IMR-90 (cell line): ENCODE results near the gene UTY. TPM values are rescaled to one million over a fixed set of nuclear protein-coding genes. Genes with fewer than 3 reads are reported as not detected.

Experiments used
- ATAC-seq: fragments of 200-7000 bp; cut with Tn5 transposase; 2 replicates; pipeline ENCODE4 v1.9.1; 2020; ENCODE audit warnings: low read depth, mild to moderate bottlenecking, moderate library complexity
- BruUV-seq: library from RNA; stranded (reverse); fragments of 400-500 nt; replicated peaks from 2 replicates; lab custom pipeline; 2021; lab: Mats Ljungman, UMichigan
- CTCF ChIA-PET: fragments of 300-600 bp; formaldehyde crosslinking; extraction: SDS; loops from one replicate; lab custom pipeline; 2021; ENCODE audit warnings: antibody characterized with exemption; lab: Yijun Ruan, JAX
- POLR2A ChIA-PET: fragments of 300-600 bp; sonication (Branson Sonifier 250); formaldehyde crosslinking; loops from one replicate; lab custom pipeline; 2022; ENCODE audit warnings: antibody characterized with exemption; ENCODE audit not compliant: unreplicated experiment; lab: Charles Lee
- DNase-seq: peaks from one replicate; pipeline ENCODE4 v3.0.0; 2013
- H2AFZ ChIP-seq: replicated peaks from 2 replicates; pipeline ENCODE3; 2013; ENCODE audit warnings: low read length, mild to moderate bottlenecking; ENCODE audit not compliant: poor library complexity
- H2AK5ac ChIP-seq: 2 replicates; pipeline ENCODE4 v1.6.1; 2013; ENCODE audit warnings: low read depth, low read length, inconsistent platforms
- H2AK9ac ChIP-seq: replicated peaks from 2 replicates; pipeline ENCODE3; 2013; ENCODE audit warnings: mild to moderate bottlenecking, low read depth, low read length, moderate library complexity; ENCODE audit not compliant: poor library complexity
- H2BK120ac ChIP-seq: 2 replicates; pipeline ENCODE4 v1.6.1; 2013; ENCODE audit warnings: low read depth, low read length, inconsistent platforms
- H2BK15ac ChIP-seq: 3 replicates; pipeline ENCODE4 v1.6.1; 2013; ENCODE audit warnings: low read depth, low read length, inconsistent platforms
- H2BK20ac ChIP-seq: 2 replicates; pipeline ENCODE4 v1.6.1; 2013; ENCODE audit warnings: low read depth, mild to moderate bottlenecking, inconsistent platforms, low read length, moderate library complexity
- H2BK5ac ChIP-seq: 2 replicates; pipeline ENCODE4 v1.6.1; 2013; ENCODE audit warnings: mild to moderate bottlenecking, low read depth, low read length, inconsistent platforms; ENCODE audit not compliant: poor library complexity, severe bottlenecking
- H3K14ac ChIP-seq: replicated peaks from 2 replicates; pipeline ENCODE4 v1.6.1; 2013; ENCODE audit warnings: low read depth, low read length, inconsistent platforms
- H3K18ac ChIP-seq: 2 replicates; pipeline ENCODE4 v1.6.1; 2013; ENCODE audit warnings: low read depth, low read length, control low read depth
- H3K23ac ChIP-seq: 2 replicates; pipeline ENCODE4 v1.6.1; 2013; ENCODE audit warnings: low read depth, low read length, inconsistent platforms
- H3K27ac ChIP-seq: 2 replicates; pipeline ENCODE4 v1.5.1; 2013; ENCODE audit warnings: mild to moderate bottlenecking, control low read depth, low read length; ENCODE audit not compliant: insufficient read depth
- H3K27me3 ChIP-seq: 2 replicates; pipeline ENCODE4 v1.6.1; 2013; ENCODE audit warnings: low read length; ENCODE audit not compliant: control insufficient read depth, insufficient read depth
- H3K36me3 ChIP-seq: 2 replicates; pipeline ENCODE4 v1.6.1; 2013; ENCODE audit warnings: low read length, mixed read lengths; ENCODE audit not compliant: control insufficient read depth, insufficient read depth
- H3K4ac ChIP-seq: 2 replicates; pipeline ENCODE4 v1.6.1; 2013; ENCODE audit warnings: low read depth, low read length, inconsistent platforms
- H3K4me1 ChIP-seq: 2 replicates; pipeline ENCODE4 v1.6.1; 2013; ENCODE audit warnings: low read length, mixed read lengths; ENCODE audit not compliant: control insufficient read depth, insufficient read depth
- H3K4me2 ChIP-seq: 2 replicates; pipeline ENCODE4 v1.6.1; 2013; ENCODE audit warnings: low read depth, mild to moderate bottlenecking, control low read depth, low read length, moderate library complexity
- H3K4me3 ChIP-seq: 2 replicates; pipeline ENCODE4 v1.5.1; 2013; ENCODE audit warnings: low read depth, mild to moderate bottlenecking, control low read depth, low read length, moderate library complexity; ENCODE audit not compliant: insufficient read depth
- H3K56ac ChIP-seq: 2 replicates; pipeline ENCODE4 v1.6.1; 2013; ENCODE audit warnings: low read length, inconsistent platforms; ENCODE audit not compliant: insufficient read depth; ENCODE audit errors: extremely low read depth
- H3K79me1 ChIP-seq, 2 experiments: 2 replicates each; pipeline ENCODE4 v1.6.1; 2013; ENCODE audit warnings: low read length in 2 of 2, inconsistent platforms in 1 of 2, low read depth in 1 of 2
- H3K9ac ChIP-seq: 2 replicates; pipeline ENCODE4 v1.6.1; 2013; ENCODE audit warnings: low read depth, low read length, control low read depth
- H3K9me1 ChIP-seq: 2 replicates; pipeline ENCODE4 v1.6.1; 2013; ENCODE audit warnings: low read length, inconsistent platforms; ENCODE audit not compliant: insufficient read depth
- H3K9me3 ChIP-seq: 2 replicates; pipeline ENCODE4 v1.6.1; 2013; ENCODE audit warnings: low read length; ENCODE audit not compliant: control insufficient read depth, insufficient read depth
- H4K20me1 ChIP-seq: 2 replicates; pipeline ENCODE4 v1.6.1; 2013; ENCODE audit warnings: low read length, inconsistent platforms; ENCODE audit not compliant: insufficient read depth
- H4K5ac ChIP-seq: 2 replicates; pipeline ENCODE4 v1.6.1; 2013; ENCODE audit warnings: mild to moderate bottlenecking, low read depth, low read length, control low read depth
- H4K8ac ChIP-seq, 2 experiments: 2 replicates each; pipeline ENCODE4 v1.6.1; 2013; ENCODE audit warnings: low read depth in 2 of 2, low read length in 2 of 2, control low read depth in 1 of 2, inconsistent platforms in 1 of 2
- H4K91ac ChIP-seq: 2 replicates; pipeline ENCODE4 v1.6.1; 2013; ENCODE audit warnings: low read depth, low read length, inconsistent platforms; ENCODE audit not compliant: insufficient read depth
- BHLHE40 ChIP-seq: fragments of 150-350 bp; IDR thresholded peaks from 2 replicates; pipeline ENCODE4 v1.6.1; 2016; ENCODE audit warnings: mild to moderate bottlenecking, low read depth, low read length
- CHD1 ChIP-seq: IDR thresholded peaks from 2 replicates; pipeline ENCODE4 v1.6.1; 2012; ENCODE audit warnings: low read depth, low read length, improper control_type of control experiment
- CTCF ChIP-seq: conservative IDR thresholded peaks from 2 replicates; pipeline ENCODE4 v1.5.1; 2012; ENCODE audit warnings: mild to moderate bottlenecking, low read depth, low read length, improper control_type of control experiment
- MAZ ChIP-seq: IDR thresholded peaks from 2 replicates; pipeline ENCODE4 v1.6.1; 2012; ENCODE audit warnings: low read depth, mild to moderate bottlenecking, low read length, improper control_type of control experiment, moderate library complexity, borderline replicate concordance
- MXI1 ChIP-seq: IDR thresholded peaks from 2 replicates; pipeline ENCODE4 v1.6.1; 2012; ENCODE audit warnings: low read depth, mild to moderate bottlenecking, low read length, moderate library complexity, borderline replicate concordance
- NFE2L2 ChIP-seq: fragments of 150-350 bp; IDR thresholded peaks from 2 replicates; pipeline ENCODE4 v1.6.1; 2016; ENCODE audit warnings: low read depth, mild to moderate bottlenecking, low read length
- RCOR1 ChIP-seq: IDR thresholded peaks from 2 replicates; pipeline ENCODE4 v1.6.1; 2012; ENCODE audit warnings: mild to moderate bottlenecking, low read length, improper control_type of control experiment; ENCODE audit not compliant: insufficient replicate concordance
- USF2 ChIP-seq: fragments of 150-350 bp; IDR thresholded peaks from 2 replicates; pipeline ENCODE4 v1.6.1; 2017; ENCODE audit warnings: mild to moderate bottlenecking, antibody characterized with exemption, low read length, low read depth
- WGBS, 2 experiments: methylation state at CpG; one replicate each; pipeline versions ENCODE4 v1.1.5 to v1.1.7; 2013; ENCODE audit warnings: missing lambda C conversion rate in 2 of 2; ENCODE audit not compliant: insufficient read length in 1 of 2; ENCODE audit errors: extremely low coverage in 2 of 2; 5-methylcytosine and 5-hydroxymethylcytosine counted together
- dilution Hi-C: fragments of 300-500 bp; cut with HindIII; formaldehyde crosslinking; loops from one replicate; pipeline ENCODE4 v1.14.3; 2018; ENCODE audit warnings: low sequenced_read_pairs; ENCODE audit not compliant: unreplicated experiment
- in situ Hi-C: fragments of 300-500 bp; cut with MboI; formaldehyde crosslinking; loops from 3 replicates; pipeline ENCODE4 v1.14.3; 2019; ENCODE audit warnings: low sequenced_read_pairs, inconsistent platforms, mixed read lengths
- intact Hi-C: fragments of 100-400 bp; cut with micrococcal nuclease; formaldehyde crosslinking; loops from 2 replicates; pipeline ENCODE4 v1.10.0; 2022
- polyA plus RNA-seq, 3 experiments: library from polyadenylated mRNA; depleted of rRNA; stranded (reverse); fragments of >200 nt; gene quantifications; 2 replicates each; pipeline ENCODE4 v1.2.3, GENCODE V29; 2012; ENCODE audit warnings: low replicate concordance in 1 of 3
- total RNA-seq: library from RNA; depleted of rRNA; stranded (reverse); fragments of >200 nt; gene quantifications from 2 replicates; pipeline ENCODE4 v1.2.3, GENCODE V29; 2012

Gene UTY
- total and polyA plus RNA-seq, 2 of the 4 experiments (the other 2 are of a cell fraction), result not detected

- no peaks in the 10 kb centered on the region for H3K27me3 ChIP-seq
- TF ChIP-seq CTCF, result no peak
- TF ChIP-seq NFE2L2, result no peak
- TF ChIP-seq CHD1, result no peak
- TF ChIP-seq RCOR1, result no peak
- TF ChIP-seq BHLHE40, result no peak
- no peak for TF ChIP-seq MAZ
- no peak for TF ChIP-seq USF2
- TF ChIP-seq MXI1, result no peak
- dilution Hi-C loops (no loop called here), intact Hi-C loops (no loop called here), in situ Hi-C loops (no loop called here)
- H3K18ac ChIP-seq, result no peak overlapping the region
- no peak overlapping the region for H2BK5ac ChIP-seq
- H3K79me1 ChIP-seq, result no peaks in the 10 kb centered on the region
- no peak overlapping the region for H4K8ac ChIP-seq
- H3K9ac ChIP-seq, result no peak overlapping the region
- no TSS peak for BruUV-seq
- H2AFZ ChIP-seq, result no peak overlapping the region
- H4K5ac ChIP-seq, result no peak overlapping the region
- no CpG with 5 or more reads among the region's 4 CpGs for WGBS, 2 experiments
- H3K4me2 ChIP-seq, result no peak overlapping the region
- H3K4ac ChIP-seq, result no peak overlapping the region
- no peak overlapping the region for H2BK20ac ChIP-seq
- ChIA-PET CTCF (no interaction called here), POLR2A (no interaction called here)
- no peak overlapping the region for H2BK15ac ChIP-seq
- H3K36me3 ChIP-seq, result no peaks in the 10 kb centered on the region
- H4K20me1 ChIP-seq, result no peaks in the 10 kb centered on the region
- DNase-seq (no peak), ATAC-seq (no peak)
- no peak overlapping the region for H4K91ac ChIP-seq
- no peaks in the 10 kb centered on the region for H3K9me1 ChIP-seq
- no peak overlapping the region for H2AK5ac ChIP-seq
- H3K23ac ChIP-seq, result no peak overlapping the region
- H3K9me3 ChIP-seq, result no peaks in the 10 kb centered on the region
- no peak overlapping the region for H3K14ac ChIP-seq
- H3K4me1 ChIP-seq, result no peaks in the 10 kb centered on the region
- no peak overlapping the region for H2BK120ac ChIP-seq
- H2AK9ac ChIP-seq, result no peak overlapping the region
- no peak overlapping the region for H3K4me3 ChIP-seq
- H3K56ac ChIP-seq, result no peak overlapping the region
- no peak overlapping the region for H3K27ac ChIP-seq
These were observed 128.4 kb downstream of the UTY start for GRCh38 chrY:13351443-13351842.
